A549 (cell line): ENCODE data around the gene EPHB6. TPM values are rescaled to one million over a fixed set of nuclear protein-coding genes. Genes with fewer than 3 reads are reported as not detected.

Experiments used
- ATAC-seq, 2 experiments: fragments of 200-7000 bp in 1 of 2; fragments of >200 bp in 1 of 2; cut with Nextera tagmentation in 1 of 2; cut with Tn5 transposase in 1 of 2; 3 replicates each; pipeline versions ENCODE4 v1.8.0 to v1.9.1; 2018 to 2020; ENCODE audit warnings: mild to moderate bottlenecking in 1 of 2, moderate library complexity in 1 of 2
- CTCF ChIA-PET: fragments of 300-600 bp; sonication (Branson Sonifier 250); formaldehyde crosslinking; extraction: SDS; loops from one replicate; lab custom pipeline; 2021; ENCODE audit warnings: antibody characterized with exemption, inconsistent platforms; lab: Yijun Ruan, JAX
- POLR2A ChIA-PET: fragments of 350-600 bp; formaldehyde crosslinking; extraction: SDS; loops from one replicate; lab custom pipeline; 2021; ENCODE audit warnings: antibody characterized with exemption, inconsistent platforms; lab: Yijun Ruan, JAX
- DNase-seq, 2 experiments: peaks; one replicate each; pipeline versions ENCODE4 v3.0.0 to v3.0.0-alpha.2; 2011 to 2016; ENCODE audit warnings: low read depth in 1 of 2, low spot score in 1 of 2
- FAIRE-seq: peaks from 2 replicates; lab custom pipeline; 2011; peaks lifted over from hg19 to GRCh38; lab: Jason Lieb, UNC
- H3K27ac ChIP-seq, 2 experiments: fragments of >200 bp; sonication (Bioruptor Twin); formaldehyde crosslinking; 3 replicates each; pipeline ENCODE4 v1.5.1; 2016 to 2017
- H3K4me1 ChIP-seq: fragments of >200 bp; sonication (Bioruptor Twin); formaldehyde crosslinking; 3 replicates; pipeline ENCODE4 v1.6.1; 2016
- H3K4me2 ChIP-seq: fragments of >200 bp; sonication (Bioruptor Twin); formaldehyde crosslinking; 3 replicates; pipeline ENCODE4 v1.6.1; 2016
- H3K4me3 ChIP-seq: fragments of >200 bp; sonication (Bioruptor Twin); formaldehyde crosslinking; 3 replicates; pipeline ENCODE4 v1.5.1; 2016
- H3K9me3 ChIP-seq: fragments of >200 bp; sonication (Bioruptor Twin); formaldehyde crosslinking; 3 replicates; pipeline ENCODE4 v1.6.1; 2016
- BHLHE40 ChIP-seq: IDR thresholded peaks from 2 replicates; pipeline ENCODE4 v1.6.1; 2012; ENCODE audit warnings: low read depth, low read length, inconsistent platforms
- CBX8 ChIP-seq: fragments of 200-600 bp; sonication (generic); IDR thresholded peaks from 2 replicates; pipeline ENCODE4 v1.6.1; 2016
- CEBPB ChIP-seq, 2 experiments: fragments of >200 bp in 1 of 2; sonication (Bioruptor Twin) in 1 of 2; formaldehyde crosslinking in 1 of 2; IDR thresholded peaks; 2 replicates each; pipeline ENCODE4 v1.6.1; 2012 to 2016
- CHD2 ChIP-seq: fragments of 150-350 bp; IDR thresholded peaks from 2 replicates; pipeline ENCODE4 v1.6.1; 2014; ENCODE audit warnings: low read length; ENCODE audit not compliant: partially characterized antibody
- EP300 ChIP-seq, 2 experiments: fragments of >200 bp; sonication (Bioruptor Twin); formaldehyde crosslinking; IDR thresholded peaks; 2 replicates in 1 of 2; 3 replicates in 1 of 2; pipeline ENCODE4 v1.6.1; 2016 to 2017
- ESRRA ChIP-seq: fragments of 150-350 bp; IDR thresholded peaks from 2 replicates; pipeline ENCODE4 v1.6.1; 2014; ENCODE audit warnings: mild to moderate bottlenecking, low read length, borderline replicate concordance
- FOXS1 ChIP-seq: fragments of 250-450 bp; sonication (Bioruptor Pico); IDR thresholded peaks from 2 replicates; pipeline ENCODE4 v1.5.0; 2020; ENCODE audit warnings: mild to moderate bottlenecking, moderate library complexity
- GATA3 ChIP-seq: IDR thresholded peaks from 2 replicates; pipeline ENCODE4 v1.6.1; 2012; ENCODE audit warnings: borderline replicate concordance
- HDAC2 ChIP-seq: fragments of 200-600 bp; sonication (generic); IDR thresholded peaks from 2 replicates; pipeline ENCODE4 v1.6.1; 2016
- HOXB5 ChIP-seq: fragments of 250-450 bp; sonication (Bioruptor Pico); IDR thresholded peaks from 2 replicates; pipeline ENCODE4 v1.5.0; 2020; ENCODE audit warnings: mild to moderate bottlenecking, moderate library complexity
- KDM1A ChIP-seq: fragments of 200-600 bp; sonication (generic); IDR thresholded peaks from 2 replicates; pipeline ENCODE4 v1.6.1; 2016; ENCODE audit warnings: low read depth, mild to moderate bottlenecking
- MAFK ChIP-seq: fragments of 450-650 bp; IDR thresholded peaks from 2 replicates; pipeline ENCODE4 v1.6.1; 2014; ENCODE audit not compliant: partially characterized antibody
- MYC ChIP-seq: IDR thresholded peaks from 2 replicates; pipeline ENCODE4 v1.6.1; 2012; ENCODE audit warnings: mild to moderate bottlenecking, inconsistent platforms, low read length, improper control_type of control experiment, borderline replicate concordance
- NPAS2 ChIP-seq: fragments of 250-450 bp; sonication (Bioruptor Pico); IDR thresholded peaks from 2 replicates; pipeline ENCODE4 v1.8.0; 2022; ENCODE audit warnings: mild to moderate bottlenecking, moderate library complexity, borderline replicate concordance
- POLR2AphosphoS2 ChIP-seq: conservative IDR thresholded peaks from 2 replicates; pipeline ENCODE4 v1.6.1; 2012; ENCODE audit warnings: low read length, improper control_type of control experiment, inconsistent platforms
- RARB ChIP-seq: fragments of 250-450 bp; sonication (Bioruptor Pico); IDR thresholded peaks from 2 replicates; pipeline ENCODE4 v1.8.0; 2021; ENCODE audit warnings: mild to moderate bottlenecking, moderate library complexity
- RCOR1 ChIP-seq: fragments of 150-350 bp; IDR thresholded peaks from 2 replicates; pipeline ENCODE4 v1.6.1; 2014; ENCODE audit warnings: antibody characterized with exemption, low read length, low read depth
- RNF2 ChIP-seq: fragments of 200-600 bp; sonication (generic); IDR thresholded peaks from 2 replicates; pipeline ENCODE4 v1.6.1; 2016; ENCODE audit warnings: low read depth, mild to moderate bottlenecking, antibody characterized with exemption, moderate library complexity, borderline replicate concordance
- SMC3 ChIP-seq: fragments of >200 bp; sonication (Bioruptor Twin); formaldehyde crosslinking; IDR thresholded peaks from 3 replicates; pipeline ENCODE4 v1.6.1; 2018; ENCODE audit warnings: inconsistent platforms
- SREBF2 ChIP-seq: fragments of 450-650 bp; IDR thresholded peaks from 2 replicates; pipeline ENCODE4 v1.6.1; 2014; ENCODE audit warnings: mild to moderate bottlenecking, moderate library complexity
- WGBS: methylation state at CpG from one replicate; pipeline ENCODE4 v1.1.6; 2017; ENCODE audit errors: missing lambda C conversion rate; 5-methylcytosine and 5-hydroxymethylcytosine counted together
- polyA plus RNA-seq, 4 experiments: library from polyadenylated mRNA; depleted of rRNA in 3 of 4; stranded (reverse); fragments of >200 nt; fragmentation: RNase III in 1 of 4; extraction: RNeasy Plus Mini Kit Qiagen cat#74134 plus additional on column Dnase treatment in 1 of 4; gene quantifications; 2 replicates in 3 of 4; 3 replicates in 1 of 4; pipeline ENCODE4 v1.2.3, GENCODE V29; 2011 to 2017
- TF ChIP-seq, protein P1 (sequence below): IDR thresholded peaks from 2 replicates; pipeline ENCODE4 v1.6.1; 2012
- TF ChIP-seq, protein P2 (sequence below): IDR thresholded peaks from 2 replicates; pipeline ENCODE4 v1.6.1; 2012
- TF ChIP-seq, protein P3 (sequence below): fragments of >200 bp; sonication (Bioruptor Twin); formaldehyde crosslinking; IDR thresholded peaks from 3 replicates; pipeline ENCODE4 v1.5.1; 2016
- TF ChIP-seq, protein P4 (sequence below): fragments of 450-650 bp; IDR thresholded peaks from 2 replicates; pipeline ENCODE4 v1.6.1; 2014; ENCODE audit warnings: antibody characterized with exemption
- TF ChIP-seq, protein P5 (sequence below): fragments of 250-450 bp; sonication (Bioruptor Pico); IDR thresholded peaks from 2 replicates; pipeline ENCODE4 v1.5.0; 2021; ENCODE audit warnings: mild to moderate bottlenecking, moderate library complexity, borderline replicate concordance
- TF ChIP-seq, protein P6 (sequence below): fragments of >200 bp; sonication (Bioruptor Twin); formaldehyde crosslinking; IDR thresholded peaks from 2 replicates; pipeline ENCODE4 v1.6.1; 2016
- TF ChIP-seq, protein P7 (sequence below): IDR thresholded peaks from 2 replicates; pipeline ENCODE4 v1.6.1; 2012; ENCODE audit warnings: low read depth, borderline replicate concordance

Gene EPHB6
- polyA plus RNA-seq, 2 of the 4 experiments (the other 2 are of a cell fraction): 0.26 to 0.37 TPM

DNA sequence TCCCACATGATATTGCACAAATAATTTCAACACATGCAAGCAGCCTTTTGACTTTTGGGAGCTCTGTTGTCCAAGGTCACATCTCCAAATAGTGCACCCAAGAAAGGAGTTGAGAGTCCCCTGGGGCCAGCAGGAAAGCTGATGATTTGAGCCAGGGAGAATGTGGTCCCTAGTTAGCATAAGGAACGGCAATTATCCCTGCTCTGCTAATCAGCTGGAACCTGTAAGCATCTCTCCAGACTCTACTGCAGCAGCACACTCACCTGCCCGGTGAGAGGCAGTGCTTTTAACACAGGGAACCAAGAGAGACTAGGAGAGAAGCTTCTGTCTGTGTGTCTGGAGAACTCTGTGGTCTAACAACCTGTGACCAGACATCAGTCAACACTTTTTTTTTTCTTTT, 61.6 kb downstream of the EPHB6 start:
- Histone ChIP-seq H3K9me3 (no peaks in the 10 kb centered on the region), H3K4me1 (no peaks in the 10 kb centered on the region), H3K4me2 (no peak overlapping the region), H3K27ac (no peak overlapping the region), H3K4me3 (no peak overlapping the region)
- ATAC-seq (no peak), FAIRE-seq (no peak), DNase-seq (no peak)
- CTCF ChIA-PET: interaction anchor here (1.2 kb wide), 1 partner anchor 46 kb away, joined by 3 read pairs; no protein-coding TSS in a partner anchor
- 0% methylated on average over 2 of the region's 2 CpGs for WGBS
- no peak for TF ChIP-seq MAFK
- TF ChIP-seq CHD2: no peak
- TF ChIP-seq RNF2: no peak
- TF ChIP-seq, protein P1, sequence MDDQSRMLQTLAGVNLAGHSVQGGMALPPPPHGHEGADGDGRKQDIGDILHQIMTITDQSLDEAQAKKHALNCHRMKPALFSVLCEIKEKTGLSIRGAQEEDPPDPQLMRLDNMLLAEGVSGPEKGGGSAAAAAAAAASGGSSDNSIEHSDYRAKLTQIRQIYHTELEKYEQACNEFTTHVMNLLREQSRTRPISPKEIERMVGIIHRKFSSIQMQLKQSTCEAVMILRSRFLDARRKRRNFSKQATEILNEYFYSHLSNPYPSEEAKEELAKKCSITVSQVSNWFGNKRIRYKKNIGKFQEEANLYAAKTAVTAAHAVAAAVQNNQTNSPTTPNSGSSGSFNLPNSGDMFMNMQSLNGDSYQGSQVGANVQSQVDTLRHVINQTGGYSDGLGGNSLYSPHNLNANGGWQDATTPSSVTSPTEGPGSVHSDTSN: no peak
- TF ChIP-seq, protein P2, sequence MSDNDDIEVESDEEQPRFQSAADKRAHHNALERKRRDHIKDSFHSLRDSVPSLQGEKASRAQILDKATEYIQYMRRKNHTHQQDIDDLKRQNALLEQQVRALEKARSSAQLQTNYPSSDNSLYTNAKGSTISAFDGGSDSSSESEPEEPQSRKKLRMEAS: no peak
- no peak for TF ChIP-seq MYC
- TF ChIP-seq CBX8: no peak
- TF ChIP-seq POLR2AphosphoS2: no peak
- TF ChIP-seq, protein P3, sequence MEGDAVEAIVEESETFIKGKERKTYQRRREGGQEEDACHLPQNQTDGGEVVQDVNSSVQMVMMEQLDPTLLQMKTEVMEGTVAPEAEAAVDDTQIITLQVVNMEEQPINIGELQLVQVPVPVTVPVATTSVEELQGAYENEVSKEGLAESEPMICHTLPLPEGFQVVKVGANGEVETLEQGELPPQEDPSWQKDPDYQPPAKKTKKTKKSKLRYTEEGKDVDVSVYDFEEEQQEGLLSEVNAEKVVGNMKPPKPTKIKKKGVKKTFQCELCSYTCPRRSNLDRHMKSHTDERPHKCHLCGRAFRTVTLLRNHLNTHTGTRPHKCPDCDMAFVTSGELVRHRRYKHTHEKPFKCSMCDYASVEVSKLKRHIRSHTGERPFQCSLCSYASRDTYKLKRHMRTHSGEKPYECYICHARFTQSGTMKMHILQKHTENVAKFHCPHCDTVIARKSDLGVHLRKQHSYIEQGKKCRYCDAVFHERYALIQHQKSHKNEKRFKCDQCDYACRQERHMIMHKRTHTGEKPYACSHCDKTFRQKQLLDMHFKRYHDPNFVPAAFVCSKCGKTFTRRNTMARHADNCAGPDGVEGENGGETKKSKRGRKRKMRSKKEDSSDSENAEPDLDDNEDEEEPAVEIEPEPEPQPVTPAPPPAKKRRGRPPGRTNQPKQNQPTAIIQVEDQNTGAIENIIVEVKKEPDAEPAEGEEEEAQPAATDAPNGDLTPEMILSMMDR: no peak
- TF ChIP-seq SREBF2: no peak
- TF ChIP-seq CEBPB (IDR thresholded peaks at IDR 0.05): no peak
- TF ChIP-seq, protein P4, sequence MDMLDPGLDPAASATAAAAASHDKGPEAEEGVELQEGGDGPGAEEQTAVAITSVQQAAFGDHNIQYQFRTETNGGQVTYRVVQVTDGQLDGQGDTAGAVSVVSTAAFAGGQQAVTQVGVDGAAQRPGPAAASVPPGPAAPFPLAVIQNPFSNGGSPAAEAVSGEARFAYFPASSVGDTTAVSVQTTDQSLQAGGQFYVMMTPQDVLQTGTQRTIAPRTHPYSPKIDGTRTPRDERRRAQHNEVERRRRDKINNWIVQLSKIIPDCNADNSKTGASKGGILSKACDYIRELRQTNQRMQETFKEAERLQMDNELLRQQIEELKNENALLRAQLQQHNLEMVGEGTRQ: no peak
- no peak for TF ChIP-seq HDAC2
- no peak for TF ChIP-seq ESRRA
- TF ChIP-seq NPAS2: no peak
- TF ChIP-seq, protein P5, sequence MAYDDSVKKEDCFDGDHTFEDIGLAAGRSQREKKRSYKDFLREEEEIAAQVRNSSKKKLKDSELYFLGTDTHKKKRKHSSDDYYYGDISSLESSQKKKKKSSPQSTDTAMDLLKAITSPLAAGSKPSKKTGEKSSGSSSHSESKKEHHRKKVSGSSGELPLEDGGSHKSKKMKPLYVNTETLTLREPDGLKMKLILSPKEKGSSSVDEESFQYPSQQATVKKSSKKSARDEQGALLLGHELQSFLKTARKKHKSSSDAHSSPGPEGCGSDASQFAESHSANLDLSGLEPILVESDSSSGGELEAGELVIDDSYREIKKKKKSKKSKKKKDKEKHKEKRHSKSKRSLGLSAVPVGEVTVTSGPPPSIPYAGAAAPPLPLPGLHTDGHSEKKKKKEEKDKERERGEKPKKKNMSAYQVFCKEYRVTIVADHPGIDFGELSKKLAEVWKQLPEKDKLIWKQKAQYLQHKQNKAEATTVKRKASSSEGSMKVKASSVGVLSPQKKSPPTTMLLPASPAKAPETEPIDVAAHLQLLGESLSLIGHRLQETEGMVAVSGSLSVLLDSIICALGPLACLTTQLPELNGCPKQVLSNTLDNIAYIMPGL: no peak
- TF ChIP-seq, protein P6, sequence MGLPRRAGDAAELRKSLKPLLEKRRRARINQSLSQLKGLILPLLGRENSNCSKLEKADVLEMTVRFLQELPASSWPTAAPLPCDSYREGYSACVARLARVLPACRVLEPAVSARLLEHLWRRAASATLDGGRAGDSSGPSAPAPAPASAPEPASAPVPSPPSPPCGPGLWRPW: no peak
- TF ChIP-seq HOXB5 (CRISPR knock-in tag): no peak
- TF ChIP-seq, protein P7, sequence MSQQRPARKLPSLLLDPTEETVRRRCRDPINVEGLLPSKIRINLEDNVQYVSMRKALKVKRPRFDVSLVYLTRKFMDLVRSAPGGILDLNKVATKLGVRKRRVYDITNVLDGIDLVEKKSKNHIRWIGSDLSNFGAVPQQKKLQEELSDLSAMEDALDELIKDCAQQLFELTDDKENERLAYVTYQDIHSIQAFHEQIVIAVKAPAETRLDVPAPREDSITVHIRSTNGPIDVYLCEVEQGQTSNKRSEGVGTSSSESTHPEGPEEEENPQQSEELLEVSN: no peak
- POLR2A ChIA-PET: no interaction called here

DNA sequence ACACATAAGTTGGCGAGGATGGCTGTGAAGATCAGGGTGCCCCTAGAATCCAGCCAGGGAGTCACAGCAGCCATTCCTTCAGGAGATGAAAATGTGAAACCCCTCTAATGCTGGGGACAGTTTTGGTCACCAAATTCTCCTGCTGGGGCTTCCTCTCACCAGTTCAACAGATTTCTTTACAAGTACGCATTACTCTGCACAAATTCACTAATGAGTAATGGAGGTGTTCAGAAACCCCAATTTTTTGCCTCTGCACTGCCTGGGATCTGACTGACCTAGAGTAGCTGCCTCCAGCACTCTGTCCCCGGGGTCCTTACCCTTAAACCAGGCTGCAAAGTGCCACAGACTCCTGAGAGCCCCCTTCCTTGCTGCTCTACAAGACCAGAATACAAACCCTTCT, 62.6 kb downstream of the EPHB6 start:
- Histone ChIP-seq H3K27ac (no peak overlapping the region), H3K9me3 (no peaks in the 10 kb centered on the region), H3K4me3 (no peak overlapping the region), H3K4me2 (no peak overlapping the region), H3K4me1 (no peaks in the 10 kb centered on the region)
- POLR2A ChIA-PET: no interaction called here
- ATAC-seq: no peak
- no peak for DNase-seq
- no peak for FAIRE-seq
- 0% methylated on average over 3 of the region's 3 CpGs for WGBS
- CTCF ChIA-PET: interaction anchor here (0.6 kb wide), 1 partner anchor 1455 kb away, joined by 3 read pairs; no protein-coding TSS in a partner anchor
- no peak for TF ChIP-seq BHLHE40
- no peak for TF ChIP-seq KDM1A
- TF ChIP-seq RCOR1: no peak
- TF ChIP-seq RNF2: no peak
- no peak for TF ChIP-seq SMC3
- no peak for TF ChIP-seq RARB
- TF ChIP-seq FOXS1: no peak
- no peak for TF ChIP-seq CHD2
- no peak for TF ChIP-seq EP300 (IDR thresholded peaks at IDR 0.05)
- no peak for TF ChIP-seq GATA3
- TF ChIP-seq, protein P6: no peak
